IPS-20b (cell line): ENCODE data around the gene RGS4.

ENCODE experiments used
- H3K27ac ChIP-seq: one replicate; pipeline ENCODE4 v1.5.1; 2013; ENCODE audit warnings: low read length
- H3K27me3 ChIP-seq: 2 replicates; pipeline ENCODE4 v1.6.1; 2013; ENCODE audit warnings: mild to moderate bottlenecking, low read length, inconsistent platforms; ENCODE audit not compliant: insufficient read depth
- H3K36me3 ChIP-seq: 2 replicates; pipeline ENCODE4 v1.6.1; 2013; ENCODE audit warnings: low read depth, mild to moderate bottlenecking, inconsistent platforms, low read length, moderate library complexity; ENCODE audit not compliant: insufficient read depth
- H3K4me1 ChIP-seq: 2 replicates; pipeline ENCODE4 v1.6.1; 2013; ENCODE audit warnings: mild to moderate bottlenecking, control low read depth, inconsistent platforms, low read length, moderate library complexity; ENCODE audit not compliant: insufficient read depth
- H3K4me3 ChIP-seq: 2 replicates; pipeline ENCODE4 v1.5.1; 2013; ENCODE audit warnings: mild to moderate bottlenecking, low read length, inconsistent platforms
- H3K9ac ChIP-seq: 2 replicates; pipeline ENCODE4 v1.6.1; 2013; ENCODE audit warnings: low read depth, mild to moderate bottlenecking, inconsistent platforms, low read length, moderate library complexity
- H3K9me3 ChIP-seq: 2 replicates; pipeline ENCODE4 v1.6.1; 2013; ENCODE audit warnings: mild to moderate bottlenecking, low read depth, low read length, inconsistent platforms; ENCODE audit not compliant: insufficient read depth

RGS4 gene

GRCh38 chr1:163106364-163106987, 37.3 kb downstream of the RGS4 start:
- H3K27me3 ChIP-seq: no peaks in the 10 kb centered on the region
- H3K4me3 ChIP-seq: no peak overlapping the region
- H3K36me3 ChIP-seq: no peaks in the 10 kb centered on the region
- no peak overlapping the region for H3K27ac ChIP-seq
- H3K9me3 ChIP-seq: 0 out of 2 replicates have a peak, but pooled peaks cover 4% of the 10 kb centered on the region
- H3K9ac ChIP-seq: no peak overlapping the region
- no peaks in the 10 kb centered on the region for H3K4me1 ChIP-seq

GRCh38 chr1:163107655-163108054, 38.5 kb downstream of the RGS4 start:
- Histone ChIP-seq H3K9me3 (0 out of 2 replicates have a peak, but pooled peaks cover 4% of the 10 kb centered on the region), H3K27me3 (no peaks in the 10 kb centered on the region), H3K4me3 (no peak overlapping the region), H3K4me1 (no peaks in the 10 kb centered on the region), H3K9ac (no peak overlapping the region), H3K27ac (no peak overlapping the region), H3K36me3 (no peaks in the 10 kb centered on the region)

GRCh38 chr1:163115887-163116286, 46.7 kb downstream of the RGS4 start:
- Histone ChIP-seq H3K4me1 (no peaks in the 10 kb centered on the region), H3K9me3 (no peaks in the 10 kb centered on the region), H3K27ac (no peak overlapping the region)

GRCh38 chr1:163119707-163120106, 50.5 kb downstream of the RGS4 start:
- no peak overlapping the region for H3K4me3 ChIP-seq
- H3K27me3 ChIP-seq: no peaks in the 10 kb centered on the region
- H3K36me3 ChIP-seq: no peaks in the 10 kb centered on the region
- H3K27ac ChIP-seq: no peak overlapping the region
- H3K9me3 ChIP-seq: no peaks in the 10 kb centered on the region
- H3K9ac ChIP-seq: no peak overlapping the region
- no peaks in the 10 kb centered on the region for H3K4me1 ChIP-seq

More at GRCh38 chr1:163115887-163116286, 46.7 kb downstream of the RGS4 start:
- Histone ChIP-seq H3K9ac (no peak overlapping the region), H3K4me3 (no peak overlapping the region), H3K36me3 (no peaks in the 10 kb centered on the region), H3K27me3 (no peaks in the 10 kb centered on the region)

GRCh38 chr1:163120372-163120771, 51.2 kb downstream of the RGS4 start:
- Histone ChIP-seq H3K27ac (no peak overlapping the region), H3K36me3 (no peaks in the 10 kb centered on the region), H3K27me3 (no peaks in the 10 kb centered on the region), H3K4me3 (no peak overlapping the region), H3K9ac (no peak overlapping the region), H3K9me3 (no peaks in the 10 kb centered on the region), H3K4me1 (no peaks in the 10 kb centered on the region)

GRCh38 chr1:163124812-163125211, 55.7 kb downstream of the RGS4 start:
- Histone ChIP-seq H3K9ac (no peak overlapping the region), H3K36me3 (no peaks in the 10 kb centered on the region), H3K4me1 (no peaks in the 10 kb centered on the region), H3K4me3 (no peak overlapping the region), H3K27me3 (no peaks in the 10 kb centered on the region), H3K9me3 (no peaks in the 10 kb centered on the region), H3K27ac (no peak overlapping the region)
